Ureter (tissue), 1 donor: ENCODE results near the gene RRM2. TPM values are rescaled to one million over a fixed set of nuclear protein-coding genes. Genes with fewer than 3 reads are reported as not detected.
"Not testable (repeated sequence)": the region's sequence is repeated elsewhere in the genome, so short reads cannot be mapped to it uniquely, and the experiment has no call there.

Experiments
- DNase-seq: peaks from one replicate; pipeline ENCODE4 v3.0.0-alpha.2; 2020; ENCODE audit warnings: low spot score
- total RNA-seq: library from RNA; stranded (reverse); gene quantifications from one replicate; pipeline ENCODE4 v1.2.4, GENCODE V29; 2023
- donor health status: DM: yes; HTN: yes; CAD: no.

RRM2 gene
- total RNA-seq, 1 donor from 2014 or later = 2.2 TPM

GRCh38 chr2:10132043-10132575 is 9.6 kb downstream of the RRM2 start:
- DNase-seq = no peak

- DNase-seq = no peak
Observed at GRCh38 chr2:10132596-10132995, 10.1 kb downstream of the RRM2 start.

GRCh38 chr2:10132996-10133647 is 10.6 kb downstream of the RRM2 start:
- no peak for DNase-seq

- no peak for DNase-seq
Observed at GRCh38 chr2:10135296-10136089, 13.0 kb downstream of the RRM2 start.

GRCh38 chr2:10136101-10136934 is 13.8 kb downstream of the RRM2 start:
- no peak for DNase-seq

- no peak for DNase-seq
Observed at GRCh38 chr2:10137053-10137843, 14.7 kb downstream of the RRM2 start.

- DNase-seq = no peak
Observed at GRCh38 chr2:10139536-10139935, 17.0 kb downstream of the RRM2 start.

GRCh38 chr2:10140841-10141610 is 18.5 kb downstream of the RRM2 start:
- DNase-seq = no peak

GRCh38 chr2:10141736-10142639 is 19.4 kb downstream of the RRM2 start:
- no peak for DNase-seq

GRCh38 chr2:10142640-10142965 is 20.1 kb downstream of the RRM2 start:
- no peak for DNase-seq

- no peak for DNase-seq
Observed at GRCh38 chr2:10144771-10145518, 22.4 kb downstream of the RRM2 start.

- DNase-seq = no peak
Observed at GRCh38 chr2:10145519-10146357, 23.2 kb downstream of the RRM2 start.

- DNase-seq = no peak
Observed at GRCh38 chr2:10146366-10147005, 23.9 kb downstream of the RRM2 start.

GRCh38 chr2:10147050-10147660 is 24.6 kb downstream of the RRM2 start:
- not testable (repeated sequence) for DNase-seq

- DNase-seq = no peak
Observed at GRCh38 chr2:10148268-10148667, 25.7 kb downstream of the RRM2 start.

GRCh38 chr2:10149635-10150034 is 27.1 kb downstream of the RRM2 start:
- DNase-seq = no peak

- no peak for DNase-seq
Observed at GRCh38 chr2:10150436-10150835, 27.9 kb downstream of the RRM2 start.
